HG03432 (cell line): ENCODE results near the gene IGLL5.

Source experiments
- ATAC-seq: cut with Tn5 transposase; IDR thresholded peaks from one replicate; pipeline ENCODE4 v1.9.1; 2021; ENCODE audit warnings: mild to moderate bottlenecking, moderate library complexity; ENCODE audit not compliant: unreplicated experiment

IGLL5 gene

DNA sequence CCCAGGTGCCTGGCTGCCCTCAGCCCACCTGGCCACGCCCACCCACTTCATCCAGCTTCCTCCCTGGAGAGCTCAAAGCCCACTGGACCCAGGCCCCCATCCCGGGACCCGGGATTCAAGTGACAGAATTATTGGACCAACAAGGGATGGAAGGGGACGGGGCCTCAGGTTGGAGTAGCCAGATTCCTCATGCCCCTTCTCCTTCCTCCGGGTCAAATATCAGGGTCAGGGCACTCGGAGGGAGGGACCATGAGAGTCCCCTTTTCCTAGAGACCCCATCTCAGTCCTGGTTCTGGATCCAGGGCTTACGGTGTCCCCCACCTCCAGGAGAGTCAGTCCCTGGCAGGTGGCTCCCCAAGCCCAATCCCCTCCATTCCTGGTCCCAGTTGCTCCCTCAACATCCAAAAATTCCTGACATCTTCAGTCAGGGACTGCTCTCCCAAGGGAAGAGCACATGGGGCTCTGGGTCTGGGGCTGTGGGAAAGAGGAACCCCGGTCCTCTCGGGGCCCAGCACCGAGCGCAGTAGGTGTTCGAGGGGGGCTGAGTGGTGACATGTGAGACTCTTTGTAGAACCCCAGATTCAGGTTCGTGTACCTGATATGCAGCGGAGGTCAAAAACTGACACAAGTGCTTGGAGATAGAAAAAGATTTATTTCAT lies 37.7 kb downstream of the IGLL5 start:
- ATAC-seq, result no peak

DNA sequence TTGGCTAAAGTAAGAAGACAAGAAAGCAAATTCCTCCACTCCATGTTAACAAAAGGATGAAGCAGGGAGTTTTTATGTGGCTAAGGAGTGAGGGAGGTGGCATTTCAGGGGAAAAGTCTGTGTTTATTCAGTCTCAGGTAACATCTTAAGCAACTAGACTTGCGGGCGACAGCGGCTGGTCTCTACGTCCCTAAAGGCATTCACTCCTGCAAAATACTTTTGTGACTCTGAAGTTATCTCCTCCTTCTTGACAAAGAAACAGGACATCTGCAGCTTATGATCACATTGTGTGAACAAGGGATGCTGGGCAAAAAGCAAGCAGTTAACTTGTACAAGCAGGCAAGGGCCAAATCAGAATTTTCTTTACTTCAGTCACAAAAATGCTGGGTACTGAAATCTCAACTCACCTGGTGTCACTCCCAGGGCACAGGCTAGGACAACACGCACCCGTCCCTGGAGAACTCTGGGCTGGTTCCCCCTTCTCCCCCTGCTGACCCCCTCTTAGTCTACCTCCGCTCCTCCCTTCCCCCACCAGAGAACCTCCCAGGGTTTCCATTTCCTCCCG lies 38.3 kb downstream of the IGLL5 start:
- no peak for ATAC-seq

GRCh38 chr22:22926370-22927195 lies 39.0 kb downstream of the IGLL5 start:
- ATAC-seq, result no peak

DNA sequence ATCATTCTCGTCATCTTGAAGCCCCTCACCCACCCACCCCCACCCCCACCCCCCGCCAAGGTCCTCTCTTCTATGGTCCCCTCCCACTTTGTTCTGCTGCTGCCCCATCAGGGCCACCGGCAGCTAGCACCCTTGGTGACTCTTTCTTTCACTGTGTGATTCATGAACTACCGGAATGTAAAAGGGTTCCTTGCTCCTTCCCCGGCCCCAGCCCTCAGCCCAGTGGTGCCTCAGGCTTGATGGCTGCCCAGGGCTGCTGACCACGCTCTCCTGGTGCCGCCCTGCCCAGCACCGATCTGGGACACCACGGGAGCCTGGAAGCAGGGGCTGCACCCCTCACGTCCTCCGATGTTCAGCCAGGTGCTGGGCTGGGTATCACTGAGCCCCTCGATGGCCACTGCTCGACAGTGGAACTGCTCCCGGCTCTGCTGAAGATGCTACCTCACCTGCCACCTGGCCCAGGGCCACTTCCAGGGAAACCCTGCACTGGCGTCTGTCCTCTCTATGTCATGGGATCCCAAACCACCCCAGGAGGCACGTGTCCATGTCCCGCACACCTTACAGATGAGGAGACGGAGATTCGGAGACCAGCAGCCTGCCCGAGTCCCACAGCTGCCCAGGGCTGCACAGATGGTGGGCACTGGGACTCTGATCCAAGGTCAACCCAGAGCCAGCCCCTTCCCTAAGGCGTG lies 39.7 kb downstream of the IGLL5 start:
- no peak for ATAC-seq

GRCh38 chr22:22927888-22928665 lies 40.5 kb downstream of the IGLL5 start:
- ATAC-seq, result no peak

DNA sequence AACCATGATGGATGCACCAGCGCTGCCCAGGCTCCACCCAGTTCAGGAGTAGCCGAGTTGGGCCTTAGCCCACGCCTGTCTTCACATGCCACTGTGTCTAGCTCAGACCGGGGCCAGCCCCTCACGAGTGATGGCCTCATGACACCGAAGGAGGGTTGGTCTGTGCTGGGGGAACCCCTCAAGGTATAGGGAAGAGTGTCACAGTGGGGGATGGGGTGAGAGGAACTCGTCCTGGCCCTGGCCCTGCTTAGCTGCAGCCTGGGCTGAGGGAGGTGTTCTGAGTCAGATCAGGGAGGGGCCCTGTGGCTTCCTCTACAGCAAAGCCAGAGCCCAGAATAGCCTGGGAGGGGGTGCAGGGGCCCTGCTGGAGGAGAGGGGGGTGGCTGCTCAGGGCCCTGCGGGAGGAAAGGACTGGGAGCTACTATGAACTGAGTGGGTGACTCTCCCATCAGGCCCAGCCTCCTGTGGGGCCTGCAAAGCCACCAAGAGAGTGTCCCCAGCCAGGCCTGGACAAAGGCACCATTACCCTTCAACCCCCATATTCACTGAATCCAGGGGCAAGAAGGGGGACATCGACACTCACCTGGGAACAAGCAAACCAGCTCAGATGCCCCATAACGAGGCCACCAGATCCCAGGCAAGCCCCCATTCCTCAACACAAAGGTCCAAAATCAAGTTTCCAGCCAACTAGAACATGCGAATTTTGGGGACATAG lies 41.2 kb downstream of the IGLL5 start:
- peak; percentile 82 for ATAC-seq

DNA sequence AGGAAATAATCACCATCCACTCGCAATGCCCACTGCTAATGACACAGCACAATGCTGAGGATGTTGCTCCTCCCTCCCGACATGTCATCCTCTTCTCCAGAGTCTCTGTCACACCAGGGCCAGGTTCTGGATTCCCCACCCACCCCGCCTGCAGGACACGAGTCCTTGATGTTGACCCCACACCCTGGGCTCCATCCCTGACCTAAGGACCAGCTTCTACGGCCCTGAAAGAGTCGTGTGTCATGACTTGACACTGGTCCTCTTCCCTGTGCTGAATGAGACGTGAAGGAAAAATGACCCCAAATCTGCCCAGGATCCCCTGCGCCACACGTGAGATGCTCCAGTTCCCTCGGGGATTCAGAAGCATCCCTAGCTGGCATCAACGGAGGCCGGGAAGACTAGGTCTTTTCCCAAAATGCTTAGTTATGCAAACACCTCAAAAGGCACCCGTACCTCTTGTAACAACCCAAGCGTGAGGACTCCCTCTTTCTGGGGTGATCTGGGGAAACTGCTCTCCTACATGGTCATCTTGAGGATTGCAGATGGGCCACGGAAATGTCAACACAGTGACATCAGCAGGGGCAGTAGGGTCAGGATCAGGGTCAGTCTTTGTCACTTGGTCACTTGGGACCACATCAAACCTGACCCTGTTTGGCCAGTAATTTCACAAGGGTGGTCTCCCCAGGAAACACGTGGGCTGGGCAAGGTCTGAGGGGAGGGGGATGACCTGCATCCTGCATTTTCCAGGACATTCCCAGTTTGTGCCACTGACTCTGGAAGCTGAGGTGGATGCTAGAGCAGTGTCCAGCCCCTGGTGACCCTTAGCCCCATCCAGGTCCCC lies 42.0 kb downstream of the IGLL5 start:
- no peak for ATAC-seq

DNA sequence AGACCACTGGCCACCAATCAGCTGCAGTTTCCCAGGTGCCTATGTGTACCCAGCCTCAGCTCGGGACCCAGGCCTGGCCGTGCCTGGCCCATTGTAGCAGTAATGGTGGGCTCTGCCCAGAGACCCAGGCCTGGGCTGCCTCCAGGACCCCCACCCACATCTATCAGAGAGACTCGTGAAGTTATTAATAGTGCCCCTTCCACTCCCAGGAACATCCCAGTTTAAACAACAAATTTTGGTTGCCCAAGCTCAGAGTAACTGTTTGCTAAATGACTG lies 42.5 kb downstream of the IGLL5 start:
- no peak for ATAC-seq

DNA sequence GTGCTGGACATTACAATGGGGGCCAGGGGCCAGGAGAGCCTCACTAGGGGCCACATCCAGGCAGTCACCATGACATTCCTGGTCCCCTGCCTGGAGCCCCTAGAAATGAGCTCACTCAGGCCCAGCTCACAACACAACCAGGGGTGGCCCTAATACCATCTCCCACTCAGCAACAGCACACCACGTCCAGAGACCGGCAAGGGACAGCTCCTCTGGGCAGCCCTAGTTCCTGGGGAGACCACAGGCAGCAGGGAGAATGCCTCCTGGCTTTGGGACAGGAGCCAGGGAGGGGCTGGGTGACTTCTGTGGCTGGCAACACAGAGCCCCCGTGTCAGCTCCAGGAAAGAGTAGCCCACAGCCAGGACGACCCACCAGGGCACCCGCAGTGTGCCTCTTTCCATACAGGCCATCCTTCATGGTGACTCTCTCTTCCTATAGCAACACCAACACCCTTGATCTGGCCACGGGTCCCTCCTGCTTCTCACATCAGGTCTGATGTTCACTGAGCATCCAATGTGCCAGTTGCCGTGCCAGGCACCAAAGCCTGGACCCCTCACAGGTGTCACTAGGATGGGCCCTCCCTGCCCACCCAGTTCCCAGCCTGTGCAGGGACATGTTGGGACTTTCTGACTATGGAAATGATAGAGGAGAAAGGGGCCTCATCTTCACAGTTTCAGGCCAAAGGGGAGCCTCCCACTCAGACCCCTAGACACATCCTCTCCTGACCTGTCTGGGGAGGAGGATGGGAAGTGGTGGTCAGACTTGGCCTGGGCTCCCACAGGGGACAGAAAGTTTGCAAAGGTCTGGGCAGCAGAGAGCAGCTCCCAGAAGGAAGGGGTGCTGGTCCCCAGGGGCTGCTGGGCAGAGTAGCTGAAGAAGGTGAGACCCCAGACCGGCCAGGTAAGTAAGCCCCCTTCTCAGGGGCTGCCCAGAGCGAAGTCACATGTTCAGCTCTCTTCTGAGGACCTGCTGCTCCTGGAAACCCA lies 43.2 kb downstream of the IGLL5 start:
- no peak for ATAC-seq

GRCh38 chr22:22931557-22932270 lies 44.1 kb downstream of the IGLL5 start:
- ATAC-seq, result no peak

GRCh38 chr22:22932512-22932941 lies 44.9 kb downstream of the IGLL5 start:
- ATAC-seq, result no peak

DNA sequence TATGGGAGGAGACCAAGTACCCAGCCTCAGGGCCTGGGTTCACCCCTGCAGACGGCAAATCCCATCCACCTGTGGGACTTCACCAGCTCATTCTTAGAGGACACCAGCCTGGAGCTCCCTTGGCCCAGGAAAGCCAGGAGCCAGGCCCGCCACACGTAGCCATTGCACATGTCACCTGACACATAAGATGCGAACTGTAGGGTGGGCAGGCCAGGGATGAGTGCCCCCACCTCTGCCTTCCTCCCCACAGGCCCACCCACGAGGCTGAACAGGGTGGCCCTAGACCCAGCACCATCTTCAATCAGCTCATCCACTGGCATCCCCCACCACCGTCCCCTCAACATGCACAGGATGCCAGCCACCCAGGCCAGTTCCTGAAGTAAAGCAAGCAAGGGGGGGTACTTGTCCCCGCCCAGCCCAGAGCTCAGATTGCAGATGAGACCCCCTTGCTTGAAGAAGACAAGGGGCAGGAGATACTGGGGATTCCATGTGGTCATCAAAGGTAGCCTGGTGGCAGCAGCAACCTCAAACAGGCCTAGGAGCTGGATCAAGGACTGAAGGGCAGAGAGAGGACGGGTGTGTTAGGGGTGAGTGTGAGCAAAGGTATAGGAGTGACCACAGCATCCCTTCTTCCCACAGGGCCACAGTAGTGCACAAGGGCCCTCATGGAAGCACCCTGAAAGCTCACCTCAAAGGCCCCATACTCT lies 45.6 kb downstream of the IGLL5 start:
- no peak for ATAC-seq

GRCh38 chr22:22933807-22934542 lies 46.4 kb downstream of the IGLL5 start:
- ATAC-seq, result no peak

DNA sequence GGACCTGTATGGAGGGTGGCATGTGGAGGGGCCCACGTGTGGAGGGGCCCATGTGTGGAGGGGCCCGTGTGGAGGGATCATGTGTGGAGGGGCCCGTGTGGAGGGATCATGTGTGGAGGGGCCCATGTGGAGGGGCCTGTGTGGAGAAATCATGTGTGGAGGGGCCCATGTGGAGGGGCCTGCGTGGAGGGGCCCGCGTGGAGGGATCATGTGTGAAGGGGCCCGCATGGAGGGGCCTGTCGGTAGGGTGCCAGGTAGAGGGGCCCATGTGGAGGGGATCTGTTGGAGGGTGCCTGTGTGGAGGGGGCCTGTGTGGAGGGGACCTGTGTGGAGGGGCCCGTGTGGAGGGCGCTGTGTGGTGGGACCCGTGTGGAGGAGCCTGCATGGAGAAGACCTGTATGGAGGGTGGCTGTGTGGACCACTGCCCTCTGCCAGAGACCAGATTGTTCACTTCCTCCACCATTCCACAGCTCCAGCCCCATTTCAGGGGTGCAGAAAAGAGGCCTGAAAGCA lies 47.0 kb downstream of the IGLL5 start:
- ATAC-seq, result no peak

- peak; percentile 30 for ATAC-seq
Observed at GRCh38 chr22:22935056-22935545, 47.5 kb downstream of the IGLL5 start.
